HT1080 (cell line): ENCODE measurements around the gene SORCS2. TPM values are rescaled to one million over a fixed set of nuclear protein-coding genes. Genes with fewer than 3 reads are reported as not detected.

Source experiments
- DNase-seq: peaks from one replicate; pipeline ENCODE4 v3.0.0-alpha.2; 2015; ENCODE audit warnings: low read depth
- total RNA-seq: library from RNA; depleted of rRNA; stranded (reverse); fragments of >200 nt; shearing (Covaris generic); gene quantifications from 2 replicates; pipeline ENCODE4 v1.2.3, GENCODE V29; 2014

The SORCS2 gene
- total RNA-seq, 1 experiment from 2014 or later, result 5.4 TPM

DNA sequence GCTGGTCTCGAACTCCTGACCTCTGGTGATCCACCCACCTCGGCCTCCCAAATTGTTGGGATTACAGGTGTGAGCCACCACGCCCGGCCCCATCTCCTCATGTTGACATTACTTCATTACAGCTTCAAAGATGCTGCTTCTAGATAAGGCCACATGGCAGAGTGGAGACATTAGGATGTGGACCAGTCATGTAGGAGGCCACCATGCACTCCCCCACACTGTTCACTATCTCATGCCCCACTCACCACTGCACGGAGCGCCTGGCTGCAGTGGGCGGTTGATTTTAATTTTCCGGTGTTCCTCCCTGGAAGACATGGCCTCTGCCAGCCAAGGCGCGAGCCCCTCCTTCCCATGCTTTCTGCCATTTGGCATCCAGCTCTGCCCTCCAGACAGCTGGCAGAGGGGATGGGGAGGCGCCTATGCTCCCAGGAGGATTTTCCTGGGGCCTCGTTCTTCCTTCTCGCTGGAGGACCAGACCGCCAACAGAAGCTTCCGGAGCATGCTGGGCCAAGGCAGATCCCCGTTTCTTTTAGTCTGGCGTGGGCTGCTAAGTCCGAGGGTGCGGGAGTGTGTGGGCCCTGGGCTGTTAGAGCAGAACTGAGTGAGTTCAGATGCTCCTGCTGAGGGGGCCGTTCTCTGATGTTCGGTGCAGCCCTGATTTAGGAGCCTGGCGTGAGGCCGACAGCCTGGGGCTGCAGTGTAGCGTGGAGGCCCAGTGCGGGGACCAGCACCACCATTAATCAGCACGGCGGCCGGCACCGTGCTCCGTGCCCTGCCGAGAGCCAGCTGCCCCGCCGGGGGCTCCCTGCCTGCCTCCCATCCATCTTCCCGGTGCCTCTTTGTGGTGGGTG lies 93.1 kb downstream of the SORCS2 start:
- no peak for DNase-seq

DNA sequence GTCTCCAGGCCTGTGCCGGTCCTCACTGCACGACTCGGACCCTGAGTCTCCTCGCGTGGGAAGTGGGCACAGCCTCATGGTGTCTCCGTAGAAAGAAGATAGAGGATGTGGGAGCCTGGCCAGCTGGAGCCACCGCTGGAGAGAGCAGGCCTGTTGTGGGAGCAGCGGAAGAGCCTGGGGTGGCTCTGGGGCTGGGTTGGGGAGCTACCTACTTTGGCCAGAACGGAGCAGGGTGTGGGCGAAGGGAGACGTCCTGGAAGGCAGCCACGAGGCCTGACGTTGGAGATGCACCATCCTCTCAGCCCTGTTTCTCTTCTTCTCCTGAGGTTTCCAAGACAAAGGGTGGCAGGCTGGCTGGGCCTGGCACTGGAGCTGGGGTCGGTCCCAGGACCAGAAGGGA lies 93.8 kb downstream of the SORCS2 start:
- DNase-seq, result no peak

DNA sequence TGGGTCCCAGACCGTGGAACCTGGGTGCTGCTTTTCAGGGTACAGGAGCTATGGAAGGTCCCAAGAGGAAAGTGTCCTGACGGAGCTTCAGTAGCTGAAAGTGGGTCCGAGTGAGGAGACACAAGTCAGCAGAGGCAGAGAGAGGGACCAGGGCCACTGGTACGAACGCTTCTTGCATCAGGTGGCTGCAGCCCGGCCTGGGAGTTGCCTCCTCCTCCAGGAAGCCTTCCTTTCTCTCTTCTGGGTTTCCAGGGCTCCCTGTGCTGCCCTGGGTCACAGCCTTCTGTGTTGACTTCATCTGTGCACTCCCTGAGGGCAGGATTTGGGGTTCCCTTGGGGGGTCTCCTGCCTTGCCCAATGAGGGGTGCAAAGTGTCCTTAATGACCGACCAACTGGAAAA lies 94.5 kb downstream of the SORCS2 start:
- no peak for DNase-seq

- no peak for DNase-seq
Measured at GRCh38 chr4:7287274-7287917, 95.1 kb downstream of the SORCS2 start.

DNA sequence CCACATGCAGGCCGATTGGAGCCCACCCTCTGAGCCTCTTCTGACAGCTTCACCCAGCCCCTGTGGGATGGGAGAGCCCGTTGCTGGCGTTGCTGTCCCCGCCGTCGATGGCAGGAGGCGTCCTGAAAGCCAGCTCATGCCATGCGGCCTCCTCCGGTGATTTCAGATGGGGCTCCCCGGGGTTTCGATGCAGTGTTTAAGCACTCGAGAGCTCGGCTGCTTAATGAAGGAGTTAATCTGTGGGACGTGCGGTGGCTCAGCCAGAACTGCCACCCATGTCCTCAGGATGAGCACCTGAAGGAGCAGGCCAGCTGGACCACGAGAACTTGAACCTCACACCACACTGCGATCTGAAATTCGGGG lies 95.6 kb downstream of the SORCS2 start:
- DNase-seq, result no peak

DNA sequence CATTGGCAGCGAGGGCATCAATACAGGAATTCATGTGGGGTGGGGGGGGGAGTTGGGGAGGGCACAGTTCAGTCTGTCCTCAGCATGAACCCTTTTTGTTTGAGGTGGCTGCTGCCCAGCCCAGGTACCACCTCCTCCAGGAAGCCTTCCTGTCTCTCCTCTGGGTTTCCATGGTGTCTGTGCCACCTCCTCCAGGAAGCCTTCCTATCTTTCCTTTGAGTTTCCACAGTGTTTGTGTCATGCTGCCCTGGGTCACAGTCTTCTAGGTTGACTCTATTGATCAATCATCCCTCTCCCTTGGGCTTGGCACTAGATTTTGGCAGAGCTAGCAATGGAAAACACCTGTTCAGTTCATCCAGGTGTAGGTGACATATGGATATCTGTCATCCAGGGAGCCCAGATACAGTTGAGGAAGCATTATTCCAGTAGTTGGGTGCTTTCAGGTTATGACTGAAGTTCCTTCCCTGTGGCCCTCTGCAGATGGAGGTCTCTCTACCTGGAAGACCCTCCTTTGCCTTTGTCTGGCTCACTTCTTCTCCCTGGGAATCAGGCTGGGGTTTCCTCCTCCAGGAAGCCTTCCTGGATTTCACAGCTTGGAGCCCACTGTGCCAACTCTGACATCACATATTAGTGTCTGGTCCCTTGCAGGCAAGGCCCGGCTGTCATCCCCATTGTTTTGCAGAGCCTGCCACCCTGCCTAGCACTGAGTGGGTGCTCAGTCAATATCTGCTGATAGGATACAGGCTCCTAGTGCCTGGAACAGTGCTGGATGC lies 96.6 kb downstream of the SORCS2 start:
- no peak for DNase-seq

DNA sequence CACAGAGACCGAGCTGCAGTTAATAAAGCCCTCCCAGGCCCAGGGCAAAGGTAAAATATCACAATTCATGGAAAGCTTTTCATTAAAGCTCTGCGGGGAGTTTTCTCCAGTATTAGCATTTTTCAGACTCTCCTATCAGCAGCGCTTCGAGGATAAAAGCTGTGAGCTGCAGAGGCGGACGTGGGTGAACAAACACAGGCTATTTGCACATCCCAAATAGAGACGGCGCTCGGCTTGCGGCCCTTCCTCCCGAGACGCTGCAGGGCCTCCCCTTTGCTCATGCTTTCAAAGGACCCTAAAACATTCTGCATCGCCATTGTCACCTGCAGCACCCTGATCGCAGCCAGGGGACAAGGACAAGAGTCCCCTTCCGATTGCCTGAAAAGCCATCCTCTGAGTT lies 97.3 kb downstream of the SORCS2 start:
- DNase-seq, result no peak

DNA sequence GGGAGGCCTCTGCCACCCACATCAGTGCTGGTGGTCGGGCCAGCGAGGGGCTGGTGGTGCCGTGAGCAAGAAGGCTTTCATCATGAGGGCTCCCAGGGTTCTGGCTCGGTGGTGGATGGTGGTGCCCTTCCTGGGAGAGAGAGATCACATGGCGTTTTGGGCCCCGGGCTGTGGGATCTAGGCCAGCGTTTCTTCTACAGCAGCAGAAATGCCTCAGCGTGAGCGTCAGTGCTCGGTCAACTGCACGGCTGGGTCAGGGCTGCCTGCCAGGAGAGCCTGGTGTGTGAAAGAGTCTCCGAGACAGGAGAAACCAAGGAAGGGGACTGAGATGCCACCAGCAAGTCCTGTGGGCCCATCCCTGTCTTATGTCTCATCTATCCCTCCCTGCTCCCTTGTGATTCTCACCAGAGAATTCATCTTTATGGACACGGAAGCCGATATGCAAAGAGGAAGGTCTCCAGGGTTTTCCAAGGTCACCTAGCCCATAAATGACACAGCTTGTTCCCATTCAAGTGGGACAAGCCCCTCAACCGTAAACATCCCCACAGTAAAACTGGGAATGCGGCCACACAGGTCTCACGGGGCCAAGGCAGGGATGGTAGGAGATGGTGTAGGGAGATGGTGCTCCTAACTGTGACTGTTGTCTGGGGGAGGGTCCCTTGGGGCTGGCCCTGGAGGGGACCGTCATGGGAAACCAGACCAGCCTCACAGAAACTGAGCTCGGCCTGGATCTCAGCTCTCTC lies 99.2 kb downstream of the SORCS2 start:
- no peak for DNase-seq

DNA sequence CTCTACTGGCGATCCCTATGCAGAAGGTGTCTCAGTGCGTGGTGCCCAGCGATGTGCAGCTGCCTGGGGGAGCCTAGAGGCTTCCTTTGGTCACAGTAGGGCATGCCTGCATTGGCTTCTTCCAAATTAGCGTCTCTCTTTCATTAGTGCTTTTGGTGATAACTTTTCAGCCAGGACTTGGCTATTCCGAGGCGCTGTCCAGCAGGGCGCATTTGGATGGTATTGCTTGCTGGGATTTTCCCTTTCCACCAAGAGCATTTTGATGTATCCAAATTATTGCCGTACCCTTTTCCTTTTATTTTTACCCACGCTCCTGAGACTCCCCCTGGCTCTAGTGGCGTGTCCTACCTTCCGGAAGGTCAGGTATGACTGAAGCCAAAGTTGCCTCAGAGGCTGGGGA lies 101.4 kb downstream of the SORCS2 start:
- no peak for DNase-seq

DNA sequence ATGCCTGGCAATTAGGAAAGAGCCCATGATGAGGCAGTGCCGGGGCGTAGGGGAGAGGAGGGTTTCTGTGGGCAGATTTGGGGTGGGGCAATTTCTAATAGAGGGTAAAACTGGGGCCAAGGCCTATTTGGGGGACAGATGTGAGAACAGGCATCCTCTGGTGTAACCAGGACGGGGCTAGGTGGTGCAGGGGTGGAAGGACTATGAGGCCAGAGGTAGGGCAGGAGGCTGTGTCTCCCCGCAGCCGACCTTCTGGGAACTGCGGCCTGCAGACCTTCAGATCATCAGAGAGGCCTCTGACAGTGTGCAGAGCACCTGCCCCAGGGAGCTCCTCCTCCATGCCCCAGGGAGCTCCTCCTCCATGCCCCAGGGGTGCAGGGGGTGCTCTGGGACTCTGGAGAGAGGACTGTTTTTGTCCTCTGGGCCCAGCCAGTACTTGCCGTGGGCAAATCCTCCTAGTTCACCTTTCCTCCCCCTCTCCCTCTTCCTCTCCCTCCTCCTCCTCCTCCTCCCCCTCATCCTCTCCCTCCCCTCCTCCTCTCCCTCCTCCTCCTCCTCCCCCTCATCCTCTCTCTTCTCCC lies 101.9 kb downstream of the SORCS2 start:
- no peak for DNase-seq

DNA sequence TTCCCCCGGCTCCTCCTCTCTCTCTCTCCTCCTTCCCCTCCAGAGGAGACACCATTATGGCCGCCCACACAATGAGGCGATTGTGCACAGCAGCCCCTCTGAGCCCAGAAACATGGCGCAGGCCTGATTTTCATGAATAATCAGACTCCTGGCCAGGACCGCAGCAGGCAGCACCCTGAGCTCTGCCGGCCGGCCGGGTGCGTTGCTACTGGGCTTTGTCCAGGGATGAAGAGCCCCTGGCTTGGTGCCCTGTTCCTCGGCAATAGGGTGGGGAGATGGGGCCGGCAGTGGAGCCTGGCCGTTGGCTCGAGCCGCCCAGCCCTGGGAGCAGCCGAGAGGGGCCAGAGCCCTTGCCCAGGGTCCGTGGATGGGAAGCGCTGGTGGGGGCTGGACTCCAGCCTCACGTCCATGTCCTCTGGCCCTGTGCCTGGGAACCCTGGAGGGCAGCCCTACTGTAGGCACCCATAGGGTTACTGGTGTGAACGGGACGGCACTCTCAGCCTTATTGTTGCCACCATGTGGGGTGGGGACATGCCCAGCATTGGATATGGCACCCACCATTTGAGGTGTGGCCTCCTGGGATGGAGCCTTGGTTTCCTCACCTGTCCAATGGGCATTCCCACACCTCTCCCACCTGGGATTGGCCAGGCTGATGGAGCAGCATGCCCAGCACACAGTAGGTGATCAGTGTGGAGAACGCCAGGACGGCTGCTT lies 103.0 kb downstream of the SORCS2 start:
- no peak for DNase-seq

DNA sequence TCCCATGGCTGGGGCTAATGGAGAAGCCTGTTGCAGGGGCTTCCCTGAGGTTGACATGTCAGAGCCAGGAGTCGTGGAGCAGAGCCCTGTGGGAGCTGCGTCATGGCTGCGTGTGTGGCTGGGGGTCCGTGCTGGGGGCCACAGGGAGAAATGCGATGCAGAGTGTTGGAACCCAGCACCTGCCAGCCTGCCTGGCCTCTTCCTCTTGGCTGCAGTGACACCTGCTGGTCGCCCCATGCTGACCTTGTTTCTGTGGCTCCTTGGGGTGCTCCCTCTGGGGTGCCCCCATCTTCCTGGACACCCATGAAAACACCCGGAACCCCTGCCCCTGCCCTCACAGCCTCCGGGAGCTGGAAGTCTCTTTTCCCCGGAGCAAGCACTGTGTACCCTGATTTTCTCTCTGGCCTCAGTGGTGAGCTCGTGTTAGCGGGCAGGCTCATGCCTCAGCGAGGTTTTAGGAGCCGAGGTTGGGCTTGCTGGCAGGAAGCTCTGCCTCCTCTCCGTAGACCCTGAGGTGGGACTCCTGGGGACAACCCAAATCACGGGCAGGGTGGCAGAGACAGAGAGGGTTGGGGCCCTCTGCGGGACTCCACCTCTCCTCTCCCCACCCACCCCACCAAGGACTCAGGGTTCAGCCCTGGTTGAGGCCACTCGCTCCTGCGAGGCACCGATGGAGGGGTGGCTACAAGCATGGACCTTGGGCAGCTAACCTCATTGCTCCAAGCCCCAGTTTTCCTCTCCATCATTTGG lies 103.7 kb downstream of the SORCS2 start:
- peak; percentile 20 for DNase-seq

DNA sequence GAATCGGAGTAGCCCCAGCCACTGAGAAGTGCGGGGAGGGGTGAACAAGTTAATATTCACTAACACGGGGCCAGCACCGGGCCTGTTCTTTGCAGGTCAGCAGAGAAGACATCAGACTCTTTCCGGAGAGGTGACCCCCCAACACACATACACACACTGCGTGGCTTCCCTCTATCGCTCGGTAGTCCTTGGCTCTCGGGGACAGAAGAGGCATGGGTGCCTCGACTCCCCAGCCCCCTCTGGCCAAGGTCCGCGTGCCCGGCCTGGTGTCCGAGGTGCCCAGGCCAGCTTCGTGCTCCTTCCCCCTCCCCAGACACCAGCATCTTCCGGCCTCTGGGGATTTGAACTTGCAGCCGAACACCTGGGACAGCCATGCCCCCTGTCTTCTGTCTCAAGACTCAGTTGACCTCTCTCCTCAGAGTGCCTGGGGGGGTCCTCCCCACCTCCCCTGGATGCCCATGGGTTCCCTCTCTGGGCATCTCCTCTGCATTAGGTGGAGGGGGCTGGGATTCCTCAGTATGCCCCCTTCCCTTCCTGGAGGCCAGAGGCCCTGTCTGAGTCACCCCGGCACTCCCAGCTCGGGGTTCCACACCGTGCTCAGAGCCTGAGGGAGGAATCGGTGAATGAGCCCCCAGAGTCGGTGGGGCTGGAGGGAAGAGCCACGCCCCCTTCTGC lies 104.5 kb downstream of the SORCS2 start:
- DNase-seq, result no peak

- no peak for DNase-seq
Measured at GRCh38 chr4:7297374-7297773, 105.0 kb downstream of the SORCS2 start.

- no peak for DNase-seq
Measured at GRCh38 chr4:7297881-7298280, 105.5 kb downstream of the SORCS2 start.

DNA sequence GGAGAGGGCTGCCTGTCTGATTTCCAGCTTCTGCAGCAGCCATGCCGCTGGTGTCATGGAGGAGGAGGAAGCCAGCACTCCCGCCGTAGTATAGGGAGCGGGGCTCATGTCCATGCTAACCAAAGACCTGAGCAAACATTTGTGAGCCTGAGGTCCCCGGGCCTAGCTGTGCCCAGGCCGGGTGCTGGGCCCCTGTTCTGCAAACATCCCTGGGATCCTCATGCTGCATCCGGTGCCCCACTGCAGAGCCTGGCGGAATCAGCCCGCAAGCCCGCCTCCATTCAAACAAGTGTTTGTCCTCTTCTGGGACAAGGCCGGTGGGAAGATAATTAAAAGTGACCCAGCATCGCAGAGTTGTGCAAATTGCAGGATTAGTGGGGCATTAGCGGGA lies 106.3 kb downstream of the SORCS2 start:
- no peak for DNase-seq

DNA sequence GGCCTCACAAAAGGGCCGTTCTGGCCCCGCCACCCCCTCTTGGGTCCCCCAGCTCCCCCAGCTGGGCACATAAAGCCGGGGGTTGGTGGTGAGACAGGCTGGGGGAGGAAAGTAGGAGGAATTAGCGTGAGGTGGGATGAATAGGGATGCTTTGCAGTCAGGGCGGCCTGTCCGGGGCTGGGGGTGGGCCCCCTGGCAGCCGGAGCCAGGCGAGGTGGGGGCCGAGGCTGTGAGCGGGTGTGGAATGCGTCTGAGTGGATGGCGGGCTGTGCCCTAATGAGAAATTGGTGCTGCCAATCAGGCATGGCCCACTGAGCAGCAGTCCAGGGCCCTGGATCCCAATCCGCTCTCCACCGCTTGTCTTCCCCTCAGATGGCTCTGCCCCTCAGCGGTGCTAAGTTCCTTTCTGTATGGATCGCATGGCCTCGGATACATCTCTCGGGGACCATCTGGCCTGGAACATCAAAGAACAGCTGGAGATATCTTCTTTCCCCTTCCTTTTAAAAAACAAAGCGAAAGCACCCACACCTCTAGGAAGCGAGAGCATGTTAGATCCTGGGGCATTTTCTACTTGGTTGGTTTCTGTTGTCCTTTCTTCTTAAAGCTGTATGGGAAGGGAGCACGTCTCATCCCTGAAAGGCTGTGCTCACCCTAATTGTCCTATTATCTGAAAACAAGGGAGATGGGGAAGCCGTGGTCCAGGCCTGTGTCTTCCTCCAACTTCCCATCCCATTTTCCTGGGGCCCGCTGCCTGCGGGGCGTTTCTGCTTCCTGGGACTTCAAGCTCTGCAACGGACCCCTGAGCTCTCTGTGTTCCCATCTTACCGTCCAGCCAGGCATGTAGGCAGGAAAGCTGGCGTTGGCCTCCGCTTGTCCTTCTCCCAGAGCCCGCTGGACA lies 106.9 kb downstream of the SORCS2 start:
- DNase-seq, result no peak
